Gastrocnemius medialis (tissue), 4 donors: ENCODE results near the gene NDUFAF2.
"Not testable (repeated sequence)": the region's sequence is repeated elsewhere in the genome, so short reads cannot be mapped to it uniquely, and the experiment has no call there.

Experiments
- CTCF ChIP-seq, 5 experiments: fragments of 450-650 bp in 3 of 5; fragments of 200-600 bp in 2 of 5; sonication (generic) in 2 of 5; IDR thresholded peaks in 4 of 5; conservative IDR thresholded peaks in 1 of 5; 1 replicate in 4 of 5; 2 replicates in 1 of 5; pipeline ENCODE4 v1.5.1; 2016 to 2019; ENCODE audit warnings: antibody characterized with exemption in 5 of 5, mild to moderate bottlenecking in 3 of 5, moderate library complexity in 3 of 5
- POLR2A ChIP-seq, 2 donors: fragments of 450-650 bp; IDR thresholded peaks; one replicate each; pipeline ENCODE4 v1.6.1; 2017; ENCODE audit warnings: antibody characterized with exemption in 2 of 2, mild to moderate bottlenecking in 2 of 2, moderate library complexity in 2 of 2

GRCh38 chr5:60982127-60982526, 37.1 kb downstream of the NDUFAF2 start:
- not testable (repeated sequence) for TF ChIP-seq CTCF (IDR thresholded peaks at IDR 0.05 in 4 of 5, conservative IDR thresholded peaks at IDR 0.05 in 1 of 5); POLR2A (IDR thresholded peaks at IDR 0.05)
